ENCODE results near the gene EEF1AKMT3.

DNA sequence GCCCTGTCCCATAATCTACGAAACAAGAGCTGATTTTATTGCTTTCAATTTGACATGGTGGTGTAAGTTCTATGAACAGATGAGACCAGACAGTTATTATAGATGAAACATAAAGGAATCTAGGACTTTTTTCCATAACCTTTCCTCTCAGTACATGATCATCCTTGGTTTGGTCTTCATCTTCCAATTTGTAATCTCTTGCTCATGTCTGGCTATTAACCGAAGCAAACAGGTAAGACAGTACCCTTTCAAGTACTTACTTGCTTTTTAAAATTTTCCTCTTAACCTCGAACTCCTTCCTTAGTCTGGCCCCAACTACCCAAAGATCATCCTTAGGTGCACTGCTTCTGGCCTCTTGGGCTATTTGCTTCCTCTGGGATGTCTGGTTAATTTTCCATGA is 26.4 kb upstream of the EEF1AKMT3 start:
- no peak for TF ChIP-seq POLR2A (IDR thresholded peaks at IDR 0.05)
- TF ChIP-seq, protein P1, sequence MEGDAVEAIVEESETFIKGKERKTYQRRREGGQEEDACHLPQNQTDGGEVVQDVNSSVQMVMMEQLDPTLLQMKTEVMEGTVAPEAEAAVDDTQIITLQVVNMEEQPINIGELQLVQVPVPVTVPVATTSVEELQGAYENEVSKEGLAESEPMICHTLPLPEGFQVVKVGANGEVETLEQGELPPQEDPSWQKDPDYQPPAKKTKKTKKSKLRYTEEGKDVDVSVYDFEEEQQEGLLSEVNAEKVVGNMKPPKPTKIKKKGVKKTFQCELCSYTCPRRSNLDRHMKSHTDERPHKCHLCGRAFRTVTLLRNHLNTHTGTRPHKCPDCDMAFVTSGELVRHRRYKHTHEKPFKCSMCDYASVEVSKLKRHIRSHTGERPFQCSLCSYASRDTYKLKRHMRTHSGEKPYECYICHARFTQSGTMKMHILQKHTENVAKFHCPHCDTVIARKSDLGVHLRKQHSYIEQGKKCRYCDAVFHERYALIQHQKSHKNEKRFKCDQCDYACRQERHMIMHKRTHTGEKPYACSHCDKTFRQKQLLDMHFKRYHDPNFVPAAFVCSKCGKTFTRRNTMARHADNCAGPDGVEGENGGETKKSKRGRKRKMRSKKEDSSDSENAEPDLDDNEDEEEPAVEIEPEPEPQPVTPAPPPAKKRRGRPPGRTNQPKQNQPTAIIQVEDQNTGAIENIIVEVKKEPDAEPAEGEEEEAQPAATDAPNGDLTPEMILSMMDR (IDR thresholded peaks at IDR 0.05 in 4 of 5, conservative IDR thresholded peaks at IDR 0.05 in 1 of 5) = no peak

Data from gastrocnemius medialis (tissue), 4 donors.